GM19025 (cell line): Measurements from ENCODE around the gene ALDH8A1.
A peak's percentile ranks its signal among the peaks of the same experiment; 100 is the strongest.

ENCODE experiments used
- ATAC-seq: cut with Tn5 transposase; IDR thresholded peaks from one replicate; pipeline ENCODE4 v1.9.1; 2021; ENCODE audit warnings: mild to moderate bottlenecking, low read depth, moderate library complexity; ENCODE audit not compliant: unreplicated experiment

The ALDH8A1 gene, protein sequence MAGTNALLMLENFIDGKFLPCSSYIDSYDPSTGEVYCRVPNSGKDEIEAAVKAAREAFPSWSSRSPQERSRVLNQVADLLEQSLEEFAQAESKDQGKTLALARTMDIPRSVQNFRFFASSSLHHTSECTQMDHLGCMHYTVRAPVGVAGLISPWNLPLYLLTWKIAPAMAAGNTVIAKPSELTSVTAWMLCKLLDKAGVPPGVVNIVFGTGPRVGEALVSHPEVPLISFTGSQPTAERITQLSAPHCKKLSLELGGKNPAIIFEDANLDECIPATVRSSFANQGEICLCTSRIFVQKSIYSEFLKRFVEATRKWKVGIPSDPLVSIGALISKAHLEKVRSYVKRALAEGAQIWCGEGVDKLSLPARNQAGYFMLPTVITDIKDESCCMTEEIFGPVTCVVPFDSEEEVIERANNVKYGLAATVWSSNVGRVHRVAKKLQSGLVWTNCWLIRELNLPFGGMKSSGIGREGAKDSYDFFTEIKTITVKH

GRCh38 chr6:134949927-134950326 lies at the start of gene ALDH8A1:
Gene ALDH8A1, minus strand, starts transcription at chr6:134950101. Its CDS starts 48 bp downstream, at chr6:134950053.
- ATAC-seq = no peak

DNA sequence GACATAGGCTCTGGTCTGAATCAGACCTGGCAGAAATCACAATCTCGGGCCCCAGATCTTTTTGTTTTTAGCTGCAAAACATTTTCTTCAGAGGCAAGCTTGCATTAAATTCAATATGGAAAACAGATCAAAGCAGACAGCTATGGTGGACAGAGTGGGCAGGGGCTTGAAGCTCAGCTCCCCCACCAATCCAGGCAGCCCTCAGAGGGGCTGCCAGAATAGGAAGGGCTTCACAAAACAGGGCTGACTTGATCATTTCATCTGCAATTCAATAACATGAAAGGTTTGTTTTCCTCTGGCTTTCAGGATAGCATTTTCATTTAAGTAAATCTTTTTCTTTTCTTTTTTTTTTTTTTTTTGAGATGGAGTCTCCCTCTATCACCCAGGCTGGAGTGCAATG lies 49.2 kb upstream of the ALDH8A1 start:
- ATAC-seq = no peak

DNA sequence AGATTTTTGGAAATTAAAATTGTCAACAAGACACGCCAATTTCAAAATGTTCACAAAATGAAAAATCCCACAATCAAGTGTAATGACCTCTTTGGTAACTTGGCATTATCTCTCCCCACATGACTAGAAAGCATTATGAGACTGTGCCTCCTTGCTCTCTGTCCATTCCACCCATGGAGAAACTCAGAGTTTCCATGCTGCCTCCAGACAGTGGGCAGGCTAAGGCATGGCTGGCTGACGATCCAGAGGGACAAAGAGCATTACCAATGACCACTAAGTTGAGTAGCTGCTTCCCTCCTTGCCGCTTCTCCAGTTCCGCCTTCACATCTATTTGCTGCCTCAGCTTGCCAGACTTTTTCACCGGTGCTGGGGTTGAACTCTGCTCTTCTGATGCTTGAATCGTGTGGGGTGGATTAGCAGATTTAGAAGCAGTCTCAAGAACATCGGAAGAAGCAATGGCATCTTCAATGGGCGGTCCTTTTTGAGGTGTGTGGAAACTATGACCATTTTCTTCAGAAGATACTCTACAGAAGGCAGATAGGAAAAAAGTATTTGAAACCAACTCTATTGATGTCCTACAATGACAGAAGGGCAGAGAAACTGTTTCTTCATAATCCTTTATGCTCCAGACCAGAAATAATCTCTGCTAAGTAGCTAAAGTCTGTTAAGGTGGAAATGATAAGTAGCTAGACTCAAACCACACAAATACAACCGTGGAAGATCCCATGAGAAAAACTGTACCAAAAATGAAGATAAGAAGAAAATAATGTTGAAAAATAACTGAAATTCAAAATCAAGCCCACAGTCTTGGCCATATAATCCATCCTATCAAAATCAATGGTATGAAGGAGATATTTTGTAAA lies 47.5 kb upstream of the ALDH8A1 start:
- ATAC-seq = no peak

DNA sequence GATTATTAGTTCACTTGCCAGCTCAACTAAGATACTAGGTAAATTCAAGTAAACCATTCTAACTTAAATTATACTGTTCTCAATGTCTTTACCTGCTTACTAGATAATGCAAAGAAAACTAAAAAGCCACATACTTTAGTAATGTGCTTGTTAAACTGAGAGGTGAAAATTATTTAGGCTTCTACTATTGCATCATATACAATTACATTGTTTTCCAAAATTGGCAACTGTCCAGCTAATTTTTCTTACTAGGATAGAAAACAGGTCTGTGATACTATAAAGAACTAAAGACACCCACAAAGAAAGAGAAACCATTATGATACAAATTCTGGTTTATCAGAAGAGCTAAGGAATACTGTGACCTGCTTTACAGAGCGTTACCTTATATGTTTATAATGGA lies 45.6 kb upstream of the ALDH8A1 start:
- no peak for ATAC-seq

- ATAC-seq = no peak
Measured at GRCh38 chr6:134994431-134994830, 44.5 kb upstream of the ALDH8A1 start.

DNA sequence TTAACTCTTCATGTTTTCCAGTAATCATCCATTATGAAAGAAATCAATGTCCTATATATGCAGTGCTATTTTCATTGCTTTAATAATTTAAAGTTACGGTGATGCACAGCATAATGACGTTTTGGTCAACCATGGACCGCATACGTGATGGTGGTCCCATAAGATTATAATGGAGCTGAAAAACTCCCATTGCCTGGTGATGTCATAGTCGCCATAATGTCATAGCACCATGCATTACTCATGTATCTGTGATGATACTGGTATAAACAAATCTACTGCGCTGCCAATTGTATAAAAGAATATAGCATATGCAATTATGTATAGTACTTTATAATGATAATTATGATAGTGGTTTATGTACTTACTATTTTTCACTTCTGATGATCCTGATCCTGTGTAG lies 42.3 kb upstream of the ALDH8A1 start:
- no peak for ATAC-seq

DNA sequence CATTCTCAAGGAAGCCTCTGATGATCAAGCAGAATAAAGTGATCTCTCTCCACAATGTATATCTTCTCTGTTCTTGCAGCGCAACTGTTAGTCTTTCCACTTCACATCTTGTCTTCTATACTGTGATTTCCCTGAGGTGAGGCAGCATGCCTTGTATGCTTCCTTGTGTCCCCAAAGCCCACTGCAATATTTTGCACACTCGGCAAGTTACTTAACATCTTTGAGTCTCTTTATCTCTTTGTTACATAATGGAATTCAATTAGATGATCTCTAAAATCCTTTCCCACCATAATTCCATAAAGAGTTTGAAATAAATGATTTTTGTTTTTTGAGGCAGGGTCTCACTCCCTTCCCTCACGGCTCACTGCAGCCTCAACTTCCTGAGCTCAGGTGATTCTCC lies 40.4 kb upstream of the ALDH8A1 start:
- no peak for ATAC-seq

- ATAC-seq = no peak
Measured at GRCh38 chr6:134984821-134985220, 34.9 kb upstream of the ALDH8A1 start.

GRCh38 chr6:134983823-134984222 lies 33.9 kb upstream of the ALDH8A1 start:
- ATAC-seq = no peak

DNA sequence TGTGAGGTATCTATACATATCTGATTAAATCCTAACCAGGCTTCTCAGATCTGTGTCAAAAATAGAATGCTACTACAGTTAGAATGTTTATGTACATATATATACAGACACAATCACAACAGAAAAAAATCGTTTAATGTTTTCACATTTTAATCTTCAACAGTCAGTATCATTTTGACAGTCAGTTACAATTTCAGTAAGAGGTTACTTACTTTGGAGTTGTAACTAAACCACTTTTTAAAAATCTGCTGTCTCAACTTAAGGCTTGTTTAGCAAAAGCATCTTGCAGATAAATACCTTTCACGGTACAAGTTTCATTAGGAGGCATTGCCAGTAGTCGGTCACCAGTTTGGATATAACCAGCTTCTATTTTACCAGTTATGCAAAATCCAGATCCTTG lies 32.3 kb upstream of the ALDH8A1 start:
- no peak for ATAC-seq

- ATAC-seq = no peak
Measured at GRCh38 chr6:134980846-134981245, 30.9 kb upstream of the ALDH8A1 start.

GRCh38 chr6:134979142-134979541 lies 29.2 kb upstream of the ALDH8A1 start:
- ATAC-seq = peak; percentile 79

DNA sequence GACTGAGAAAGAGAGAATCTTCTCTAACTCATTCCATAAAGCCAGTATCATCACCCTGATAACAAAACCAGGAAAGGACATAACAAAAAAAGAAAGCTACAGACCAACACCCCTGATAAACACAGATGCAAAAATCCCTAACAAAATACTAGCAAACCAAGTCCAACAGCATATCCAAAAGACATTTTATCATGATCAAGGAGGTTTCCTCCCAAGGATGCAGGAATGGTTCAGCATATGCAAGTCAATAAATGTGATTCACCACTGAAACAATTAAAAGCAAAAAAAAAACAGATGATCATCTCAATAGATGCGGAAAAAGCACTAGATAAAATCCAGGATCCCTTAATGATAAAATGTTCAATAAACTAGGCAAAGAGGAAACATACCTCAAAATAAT lies 24.5 kb upstream of the ALDH8A1 start:
- ATAC-seq = no peak

DNA sequence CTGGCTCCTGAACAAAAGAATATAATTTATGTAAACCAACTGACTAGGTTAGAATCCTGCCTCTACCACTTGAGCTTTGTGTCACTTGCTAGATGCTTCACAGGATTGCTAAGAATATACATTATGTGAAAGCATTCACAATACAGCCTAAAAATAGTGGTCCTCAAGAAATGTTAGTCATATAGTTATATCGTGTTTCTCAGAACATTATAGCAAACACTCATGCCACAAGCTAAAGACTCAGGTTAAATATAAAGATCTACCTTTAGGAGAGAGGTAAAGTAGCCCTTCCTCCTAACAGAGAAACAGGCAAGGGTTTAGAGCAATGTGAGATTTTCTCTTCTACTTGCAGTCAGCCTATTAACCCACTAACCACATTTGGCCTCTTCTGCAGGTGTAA lies 17.8 kb upstream of the ALDH8A1 start:
- no peak for ATAC-seq

- no peak for ATAC-seq
Measured at GRCh38 chr6:134964451-134965203, 14.7 kb upstream of the ALDH8A1 start.

DNA sequence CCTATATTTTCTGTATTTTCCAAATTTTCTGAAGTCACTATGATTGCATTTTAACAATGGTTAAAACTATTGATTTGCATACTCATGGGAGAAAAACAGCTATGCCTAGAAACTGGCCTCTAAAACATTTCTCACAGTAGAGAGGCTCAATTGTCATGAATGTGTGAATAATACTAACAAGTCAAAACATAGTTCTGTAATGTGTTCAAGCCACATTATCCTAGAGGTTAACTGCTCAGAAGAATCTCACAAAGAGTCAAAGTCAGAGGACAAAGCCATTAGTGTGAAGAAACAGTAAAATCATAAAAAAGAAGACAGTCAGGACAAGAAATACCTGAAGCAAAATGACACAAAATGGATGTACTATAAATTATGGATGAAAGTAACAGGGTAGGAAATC lies 12.5 kb upstream of the ALDH8A1 start:
- no peak for ATAC-seq

GRCh38 chr6:134961366-134961765 lies 11.5 kb upstream of the ALDH8A1 start:
- no peak for ATAC-seq

DNA sequence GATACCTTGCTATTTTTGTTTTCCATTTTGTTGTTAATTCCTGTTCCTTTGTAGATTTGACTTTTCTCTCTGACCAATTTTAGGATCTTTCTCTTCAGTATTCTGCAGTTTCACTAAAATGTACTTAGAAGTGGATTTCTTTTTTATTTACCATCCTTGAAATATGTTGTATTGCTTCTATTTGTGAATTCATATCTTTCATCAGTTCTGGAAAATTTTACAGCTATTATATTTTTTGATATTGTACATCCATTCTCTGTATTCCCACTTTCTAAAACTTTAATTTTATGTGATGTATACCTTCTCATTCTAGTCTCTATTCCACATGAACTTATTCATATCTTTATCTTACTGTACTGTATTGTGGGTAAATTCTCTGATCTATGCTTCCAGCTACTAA lies 9.7 kb upstream of the ALDH8A1 start:
- no peak for ATAC-seq

DNA sequence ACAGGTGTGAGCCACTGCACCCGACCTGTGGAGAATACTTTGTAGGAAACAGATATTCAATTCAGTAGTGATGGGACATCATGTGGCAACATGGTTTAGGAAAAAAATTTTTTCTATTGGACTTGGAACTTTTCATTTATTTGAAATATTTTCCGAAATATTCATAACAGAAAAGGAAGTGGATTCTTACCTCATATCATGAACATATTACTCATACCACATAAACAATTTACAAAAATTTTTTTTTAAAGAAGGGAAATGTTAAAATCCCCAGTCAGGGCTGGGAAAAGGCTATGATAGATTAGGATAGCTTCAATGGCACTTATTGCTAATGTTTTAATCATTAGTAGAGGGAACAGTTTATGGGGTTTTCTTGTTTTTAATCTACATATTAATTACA lies 6.8 kb upstream of the ALDH8A1 start:
- no peak for ATAC-seq

DNA sequence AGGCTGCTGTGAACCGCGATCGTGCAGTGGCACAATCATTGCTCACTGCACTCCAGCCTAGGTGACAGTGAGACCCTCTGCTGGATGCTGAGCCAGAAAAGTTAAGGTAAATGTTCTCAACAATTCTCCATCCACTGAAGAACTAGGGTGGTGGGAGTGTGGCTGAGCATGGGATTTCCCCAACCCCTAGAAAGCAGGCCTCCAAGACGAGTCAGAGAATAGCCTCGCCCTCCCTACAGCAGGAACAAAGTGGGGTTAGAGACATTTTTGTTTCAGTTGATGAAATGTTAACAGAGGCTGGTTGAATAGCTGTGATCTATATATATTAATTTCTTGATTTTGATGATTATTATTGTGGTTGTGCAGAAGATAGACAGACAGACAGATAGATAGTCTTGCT lies 6.1 kb upstream of the ALDH8A1 start:
- no peak for ATAC-seq
